ENCODE data around the gene DNM1. TPM values are rescaled to one million over a fixed set of nuclear protein-coding genes. Genes with fewer than 3 reads are reported as not detected.

The DNM1 gene
- total RNA-seq, 4 donors from 2014 or later: 4.7 to 9.2 (median 5.4) TPM

DNA sequence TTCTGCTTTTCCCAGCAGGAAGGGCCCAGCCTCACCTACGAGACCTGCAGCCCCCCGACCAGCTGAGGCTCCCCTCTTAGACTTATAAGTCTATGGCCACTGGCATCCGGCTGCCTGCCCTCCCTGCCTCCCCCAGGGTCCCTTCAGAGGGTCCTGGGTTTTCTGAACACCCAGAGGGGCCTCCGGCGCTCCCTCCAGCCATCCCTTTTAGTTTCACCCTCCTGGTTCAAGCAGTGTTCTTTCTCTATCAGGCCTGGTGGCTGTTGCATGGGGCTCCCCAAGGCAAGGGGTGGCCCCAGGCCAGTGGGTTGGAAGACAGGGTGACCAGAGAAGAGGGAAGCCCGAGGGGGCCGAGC, 50.8 kb downstream of the DNM1 start:
- intact Hi-C loops (cut with DNase I): no loop called here
- H3K4me3 ChIP-seq (replicated peaks in 1 of 3): no peak overlapping the region
- 86 to 91% methylated on average over 7 of the region's 7 CpGs for WGBS, 2 donors

DNA sequence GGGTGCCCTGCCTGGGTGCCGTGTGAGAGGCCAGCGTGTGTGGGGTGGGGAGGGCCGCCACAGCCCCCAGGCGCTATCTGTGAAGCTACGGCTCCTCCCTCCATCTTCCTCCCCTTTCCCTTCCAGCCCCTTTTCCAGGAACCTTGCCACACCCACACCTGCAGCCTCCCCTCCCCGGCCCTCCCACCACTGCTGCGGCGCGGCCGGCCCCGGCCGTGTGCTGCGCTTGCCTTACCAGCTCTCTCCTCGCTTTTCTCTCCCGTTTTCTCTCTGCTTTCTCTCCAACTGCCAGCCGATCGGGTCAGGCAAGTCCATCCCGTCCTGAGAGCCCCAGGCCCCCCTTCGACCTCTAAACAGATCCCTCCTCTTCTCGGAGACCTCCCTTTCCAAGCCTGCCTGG, 51.2 kb downstream of the DNM1 start:
- TF ChIP-seq, protein P1, sequence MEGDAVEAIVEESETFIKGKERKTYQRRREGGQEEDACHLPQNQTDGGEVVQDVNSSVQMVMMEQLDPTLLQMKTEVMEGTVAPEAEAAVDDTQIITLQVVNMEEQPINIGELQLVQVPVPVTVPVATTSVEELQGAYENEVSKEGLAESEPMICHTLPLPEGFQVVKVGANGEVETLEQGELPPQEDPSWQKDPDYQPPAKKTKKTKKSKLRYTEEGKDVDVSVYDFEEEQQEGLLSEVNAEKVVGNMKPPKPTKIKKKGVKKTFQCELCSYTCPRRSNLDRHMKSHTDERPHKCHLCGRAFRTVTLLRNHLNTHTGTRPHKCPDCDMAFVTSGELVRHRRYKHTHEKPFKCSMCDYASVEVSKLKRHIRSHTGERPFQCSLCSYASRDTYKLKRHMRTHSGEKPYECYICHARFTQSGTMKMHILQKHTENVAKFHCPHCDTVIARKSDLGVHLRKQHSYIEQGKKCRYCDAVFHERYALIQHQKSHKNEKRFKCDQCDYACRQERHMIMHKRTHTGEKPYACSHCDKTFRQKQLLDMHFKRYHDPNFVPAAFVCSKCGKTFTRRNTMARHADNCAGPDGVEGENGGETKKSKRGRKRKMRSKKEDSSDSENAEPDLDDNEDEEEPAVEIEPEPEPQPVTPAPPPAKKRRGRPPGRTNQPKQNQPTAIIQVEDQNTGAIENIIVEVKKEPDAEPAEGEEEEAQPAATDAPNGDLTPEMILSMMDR (IDR thresholded peaks at IDR 0.05): no peak
- TF ChIP-seq POLR2A (IDR thresholded peaks at IDR 0.05): no peak
- intact Hi-C loops (cut with DNase I): no loop called here
- Histone ChIP-seq H3K36me3 (peaks cover 26% of the 10 kb centered on the region in 2 donors), H3K4me1 (peaks cover 0 to 15% of the 10 kb centered on the region in 2 donors), H3K27ac (no peak overlapping the region), H3K27me3 (no peaks in the 10 kb centered on the region), H3K4me3 (replicated peaks in 1 of 3) (no peak overlapping the region), H3K9me3 (no peaks in the 10 kb centered on the region)
- 85 to 88% methylated on average over 20 of the region's 20 CpGs for WGBS, 2 donors
- DNase-seq: no peak

More for the DNA sequence above, 50.8 kb downstream of the DNM1 start:
- no peaks in the 10 kb centered on the region for H3K27me3 ChIP-seq
- H3K27ac ChIP-seq: no peak overlapping the region
- TF ChIP-seq, protein P1 (IDR thresholded peaks at IDR 0.05): no peak
- DNase-seq: no peak
- peaks cover 0 to 15% of the 10 kb centered on the region in 2 donors for H3K4me1 ChIP-seq
- H3K36me3 ChIP-seq: peaks cover 22% of the 10 kb centered on the region in 2 donors
- no peaks in the 10 kb centered on the region for H3K9me3 ChIP-seq

DNA sequence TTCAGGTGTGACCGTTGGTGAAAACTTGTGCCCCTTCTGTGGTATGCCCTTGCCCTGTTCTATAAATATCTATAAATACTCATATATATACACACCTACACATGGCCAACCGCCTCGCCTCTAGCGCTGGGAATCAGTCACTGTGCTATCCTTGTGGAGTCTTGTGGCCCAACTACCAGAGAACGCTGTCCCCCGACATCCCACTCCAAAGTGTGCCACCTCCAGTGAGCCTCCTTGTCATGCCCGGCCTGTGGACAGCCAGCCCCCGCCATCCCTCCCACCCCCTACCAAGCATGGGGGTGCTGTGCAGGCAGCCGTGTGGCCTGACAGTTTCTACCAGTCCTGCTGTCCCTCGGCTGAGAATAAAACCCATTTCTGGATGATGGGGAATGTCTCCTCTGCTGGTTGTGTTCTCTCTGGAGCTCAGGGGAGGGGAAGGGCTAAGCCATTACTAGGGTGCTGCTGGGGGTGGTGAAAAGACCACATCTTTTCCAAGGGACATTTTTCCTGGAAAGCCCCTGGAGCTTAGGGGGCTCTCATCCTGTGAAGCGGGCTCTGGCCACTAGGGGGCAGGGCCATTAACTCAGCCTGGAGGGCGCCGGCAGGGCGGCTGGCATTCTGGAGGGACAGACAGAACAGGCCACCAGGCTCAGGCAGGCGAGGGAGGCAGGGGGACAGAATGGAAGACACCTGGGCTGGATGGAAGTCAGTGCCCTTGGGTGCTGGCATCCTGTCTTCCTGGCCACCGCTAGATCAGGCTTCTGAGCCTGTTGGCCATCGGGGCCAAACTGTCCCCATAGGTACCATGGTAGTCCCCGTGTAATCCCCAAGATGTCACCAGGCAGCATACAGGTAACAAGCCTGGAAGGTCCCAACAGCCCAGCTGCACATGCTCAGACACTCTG, 51.9 kb downstream of the DNM1 start:
- DNase-seq: peak; percentile 62 to 64
- WGBS, 2 donors: 68 to 77% methylated on average over 13 to 15 of the region's 18 CpGs

DNA sequence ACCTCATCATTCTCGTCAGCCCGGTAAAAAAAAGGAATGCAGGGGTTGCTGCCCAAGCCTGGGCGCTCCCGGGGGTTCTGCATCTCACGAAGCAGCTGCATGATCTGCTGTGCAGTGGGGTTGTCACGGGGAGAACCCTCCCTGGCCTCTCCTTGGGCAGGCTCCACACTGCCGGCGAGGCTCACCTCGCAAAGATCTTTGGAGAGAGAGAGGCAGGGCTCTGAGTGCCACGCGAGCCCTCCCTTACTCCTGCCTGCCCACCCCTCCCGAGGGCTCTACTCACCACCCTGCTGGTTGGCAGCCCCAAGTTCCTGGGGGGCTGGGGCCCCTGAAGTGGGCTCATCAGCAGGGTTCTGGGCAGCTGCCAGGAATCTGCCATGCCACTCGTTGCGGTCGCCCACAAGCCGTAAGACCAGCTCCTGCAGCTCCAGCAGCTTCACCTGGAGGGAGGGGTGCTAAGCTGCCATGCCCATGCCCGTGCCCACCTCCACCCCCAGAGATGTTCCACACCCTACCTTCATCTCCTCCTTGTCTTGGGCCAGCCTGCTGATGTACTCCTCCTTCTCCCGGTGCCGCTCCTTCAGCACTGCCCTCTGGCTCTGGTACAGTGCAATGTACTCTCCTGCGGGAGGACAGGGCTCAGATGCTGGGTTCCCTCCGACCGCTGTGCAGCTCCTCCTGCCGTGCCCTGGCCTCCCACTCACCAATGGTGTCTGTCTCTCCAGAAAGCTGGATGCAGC, 54.1 kb downstream of the DNM1 start:
- peaks cover 55% of the 10 kb centered on the region in 2 donors for H3K36me3 ChIP-seq
- WGBS, 2 donors: 91 to 92% methylated on average over 19 of the region's 23 CpGs
- no peak overlapping the region for H3K27ac ChIP-seq
- no peaks in the 10 kb centered on the region for H3K9me3 ChIP-seq
- no peak overlapping the region for H3K4me3 ChIP-seq (replicated peaks in 1 of 3)
- TF ChIP-seq, protein P1 (IDR thresholded peaks at IDR 0.05): no peak
- TF ChIP-seq POLR2A (IDR thresholded peaks at IDR 0.05): no peak
- intact Hi-C loops (cut with DNase I): no loop called here
- no peaks in the 10 kb centered on the region for H3K4me1 ChIP-seq
- no peaks in the 10 kb centered on the region for H3K27me3 ChIP-seq
- no peak for DNase-seq

More for the DNA sequence above, 51.9 kb downstream of the DNM1 start:
- Histone ChIP-seq H3K4me3 (replicated peaks in 1 of 3) (no peak overlapping the region), H3K27ac (no peak overlapping the region), H3K27me3 (no peaks in the 10 kb centered on the region), H3K36me3 (peaks cover 33 to 34% of the 10 kb centered on the region in 2 donors), H3K9me3 (no peaks in the 10 kb centered on the region), H3K4me1 (peaks cover 0 to 14% of the 10 kb centered on the region in 2 donors)
- intact Hi-C loops (cut with DNase I): no loop called here
- TF ChIP-seq, protein P1 (IDR thresholded peaks at IDR 0.05): peak; percentile 58 to 83 (median 67)
- TF ChIP-seq POLR2A (IDR thresholded peaks at IDR 0.05): no peak

Data from thyroid gland (tissue), 4 donors.